WTC11 (cell line): ENCODE measurements around the gene STX4. TPM values are rescaled to one million over a fixed set of nuclear protein-coding genes. Genes with fewer than 3 reads are reported as not detected.

ENCODE experiments used
- ATAC-seq: fragments of 200-7000 bp; cut with Tn5 transposase; 2 replicates; pipeline ENCODE4 v1.10.0; 2021; ENCODE audit warnings: mild to moderate bottlenecking, moderate library complexity
- CTCF ChIA-PET: fragments of 300-600 bp; sonication (Branson Sonifier 250); formaldehyde crosslinking; loops from one replicate; lab custom pipeline; 2021; ENCODE audit warnings: antibody characterized with exemption; lab: Charles Lee
- POLR2A ChIA-PET: fragments of 350-600 bp; sonication (Branson Sonifier 250); formaldehyde crosslinking; loops from one replicate; lab custom pipeline; 2021; ENCODE audit warnings: antibody characterized with exemption; lab: Charles Lee
- DNase-seq: peaks from one replicate; pipeline ENCODE4 v3.0.0; 2021; ENCODE audit warnings: low spot score
- H3K27ac Mint-ChIP-seq: 2 replicates; pipeline ENCODE4 v1.8.0; 2021; ENCODE audit warnings: mixed read lengths
- H3K27me3 Mint-ChIP-seq: 2 replicates; pipeline ENCODE4 v1.8.0; 2021; ENCODE audit warnings: low read depth, mild to moderate bottlenecking, moderate library complexity, mixed read lengths
- H3K36me3 Mint-ChIP-seq: 2 replicates; pipeline ENCODE4 v1.8.0; 2021; ENCODE audit warnings: mixed read lengths
- H3K4me1 Mint-ChIP-seq: 2 replicates; pipeline ENCODE4 v1.8.0; 2022; ENCODE audit warnings: mixed read lengths
- H3K4me3 Mint-ChIP-seq: 2 replicates; pipeline ENCODE4 v1.8.0; 2021; ENCODE audit warnings: mild to moderate bottlenecking, moderate library complexity, mixed read lengths
- H3K9me3 Mint-ChIP-seq: 2 replicates; pipeline ENCODE4 v1.8.0; 2021; ENCODE audit warnings: mixed read lengths
- AFF4 ChIP-seq: sonication (generic); formaldehyde crosslinking; IDR thresholded peaks from 2 replicates; pipeline ENCODE4 v1.8.1; 2023; ENCODE audit warnings: mild to moderate bottlenecking, missing genetic modification reagents, borderline replicate concordance
- AR ChIP-seq: fragments of 250-450 bp; sonication (Bioruptor Pico); IDR thresholded peaks from 2 replicates; pipeline ENCODE4 v1.9.0; 2021; ENCODE audit warnings: mild to moderate bottlenecking
- ATF1 ChIP-seq: sonication (generic); formaldehyde crosslinking; IDR thresholded peaks from 2 replicates; pipeline ENCODE4 v1.8.1; 2023; ENCODE audit warnings: mild to moderate bottlenecking, moderate library complexity, missing genetic modification reagents
- E2F1 ChIP-seq: sonication (generic); formaldehyde crosslinking; IDR thresholded peaks from 2 replicates; pipeline ENCODE4 v1.8.0; 2022; ENCODE audit warnings: mild to moderate bottlenecking, missing genetic modification reagents
- ELF4 ChIP-seq: sonication (generic); formaldehyde crosslinking; IDR thresholded peaks from 2 replicates; pipeline ENCODE4 v1.8.1; 2022; ENCODE audit warnings: low read depth, mild to moderate bottlenecking, moderate library complexity, missing genetic modification reagents
- ESRRA ChIP-seq: sonication (generic); formaldehyde crosslinking; IDR thresholded peaks from 2 replicates; pipeline ENCODE4 v1.8.1; 2022; ENCODE audit warnings: mild to moderate bottlenecking, missing genetic modification reagents, borderline replicate concordance
- FOXP4 ChIP-seq: sonication (generic); formaldehyde crosslinking; IDR thresholded peaks from 2 replicates; pipeline ENCODE4 v1.8.0; 2022; ENCODE audit warnings: mild to moderate bottlenecking, missing genetic modification reagents
- GRHL2 ChIP-seq: fragments of 250-450 bp; sonication (Bioruptor Pico); IDR thresholded peaks from 2 replicates; pipeline ENCODE4 v1.8.0; 2022; ENCODE audit warnings: mild to moderate bottlenecking, moderate library complexity; ENCODE audit not compliant: insufficient replicate concordance, severe bottlenecking
- HMGA2 ChIP-seq: fragments of 250-450 bp; sonication (Bioruptor Pico); IDR thresholded peaks from 2 replicates; pipeline ENCODE4 v1.4.0; 2021; ENCODE audit warnings: mild to moderate bottlenecking, moderate library complexity
- HMGXB4 ChIP-seq: sonication (generic); formaldehyde crosslinking; IDR thresholded peaks from 2 replicates; pipeline ENCODE4 v1.8.1; 2023; ENCODE audit warnings: mild to moderate bottlenecking, moderate library complexity, missing genetic modification reagents
- NFATC4 ChIP-seq: fragments of 250-450 bp; sonication (Bioruptor Pico); IDR thresholded peaks from 2 replicates; pipeline ENCODE4 v1.9.0; 2021; ENCODE audit warnings: mild to moderate bottlenecking
- OVOL2 ChIP-seq: fragments of 250-450 bp; sonication (Bioruptor Pico); IDR thresholded peaks from 2 replicates; pipeline ENCODE4 v1.9.0; 2021; ENCODE audit warnings: mild to moderate bottlenecking, borderline replicate concordance
- SOX15 ChIP-seq: fragments of 250-450 bp; sonication (Bioruptor Pico); IDR thresholded peaks from 2 replicates; pipeline ENCODE4 v1.9.0; 2021; ENCODE audit warnings: mild to moderate bottlenecking
- TEAD1 ChIP-seq: sonication (generic); formaldehyde crosslinking; IDR thresholded peaks from 2 replicates; pipeline ENCODE4 v1.8.0; 2022; ENCODE audit warnings: mild to moderate bottlenecking, missing genetic modification reagents
- TP53 ChIP-seq: sonication (generic); formaldehyde crosslinking; IDR thresholded peaks from 2 replicates; pipeline ENCODE4 v1.8.1; 2023; ENCODE audit warnings: mild to moderate bottlenecking, missing genetic modification reagents
- USF2 ChIP-seq: sonication (generic); formaldehyde crosslinking; IDR thresholded peaks from 2 replicates; pipeline ENCODE4 v1.8.1; 2023; ENCODE audit warnings: mild to moderate bottlenecking, missing genetic modification reagents, moderate library complexity
- ZNF121 ChIP-seq: sonication (generic); formaldehyde crosslinking; IDR thresholded peaks from 2 replicates; pipeline ENCODE4 v1.8.0; 2023; ENCODE audit warnings: missing genetic modification reagents
- ZNF396 ChIP-seq: fragments of 250-450 bp; sonication (Bioruptor Pico); IDR thresholded peaks from 2 replicates; pipeline ENCODE4 v1.8.0; 2021; ENCODE audit warnings: mild to moderate bottlenecking, moderate library complexity, borderline replicate concordance
- ZNF416 ChIP-seq: fragments of 250-450 bp; sonication (Bioruptor Pico); IDR thresholded peaks from 2 replicates; pipeline ENCODE4 v1.9.0; 2021; ENCODE audit warnings: mild to moderate bottlenecking, inconsistent platforms
- ZNF423 ChIP-seq: fragments of 250-450 bp; sonication (Bioruptor Pico); IDR thresholded peaks from 2 replicates; pipeline ENCODE4 v2.1.2; 2022; ENCODE audit warnings: mild to moderate bottlenecking, moderate library complexity
- total RNA-seq: library from RNA; stranded (reverse); gene quantifications from 3 replicates; pipeline ENCODE4 v1.2.3, GENCODE V29; 2021

The STX4 gene
- total RNA-seq, 1 experiment from 2014 or later: 38.4 TPM

- no peak for DNase-seq
- Mint-ChIP-seq H3K9me3 (peaks cover 4% of the 10 kb centered on the region), H3K27me3 (peaks cover 15% of the 10 kb centered on the region), H3K27ac (no peak overlapping the region), H3K36me3 (no peaks in the 10 kb centered on the region)
- no peak for TF ChIP-seq TP53 (CRISPR knock-in tag)
- TF ChIP-seq ZNF396: no peak
- TF ChIP-seq HMGXB4: no peak
- TF ChIP-seq ATF1 (CRISPR knock-in tag): no peak
- TF ChIP-seq HMGA2 (CRISPR knock-in tag): no peak
- no peak for TF ChIP-seq AFF4
- TF ChIP-seq ZNF416 (CRISPR knock-in tag): no peak
- TF ChIP-seq ESRRA: no peak
- no peak for TF ChIP-seq USF2 (CRISPR knock-in tag)
- no peak for TF ChIP-seq TEAD1 (CRISPR knock-in tag)
- no peak for TF ChIP-seq ELF4 (CRISPR knock-in tag)
- TF ChIP-seq AR (CRISPR knock-in tag): no peak
- no peak for TF ChIP-seq ZNF121 (CRISPR knock-in tag)
- no peak for TF ChIP-seq OVOL2
- TF ChIP-seq GRHL2 (CRISPR knock-in tag): no peak
- TF ChIP-seq FOXP4 (CRISPR knock-in tag): no peak
- TF ChIP-seq SOX15 (CRISPR knock-in tag): no peak
- TF ChIP-seq NFATC4 (CRISPR knock-in tag): no peak
- no peak for TF ChIP-seq ZNF423
- TF ChIP-seq E2F1 (CRISPR knock-in tag): no peak
- TF ChIP-seq, all 79 proteins: peak for 0
- CTCF ChIA-PET: interaction anchor here (1.3 to 4.5 kb wide), 2 partner anchors 10 to 67 kb away, joined by 4 to 31 read pairs; no protein-coding TSS in a partner anchor
- POLR2A ChIA-PET: no interaction called here
- no peak overlapping the region for H3K4me3 Mint-ChIP-seq
- no peak for ATAC-seq
- peaks cover 15% of the 10 kb centered on the region for H3K4me1 Mint-ChIP-seq
These were observed 18.8 kb downstream of the STX4 start for GRCh38 chr16:31052114-31052513.
